OCI-LY7 (cell line): ENCODE measurements around the gene SLIT3.

ENCODE experiments used
- CTCF ChIP-seq: fragments of 200-600 bp; sonication (generic); conservative IDR thresholded peaks from 2 replicates; pipeline ENCODE4 v1.5.1; 2014; ENCODE audit warnings: mild to moderate bottlenecking, antibody characterized with exemption, low read length, moderate library complexity, mixed read lengths
- EZH2phosphoT487 ChIP-seq: fragments of 200-600 bp; sonication (generic); IDR thresholded peaks from 2 replicates; pipeline ENCODE4 v1.6.1; 2018; ENCODE audit warnings: low read depth, borderline replicate concordance, mild to moderate bottlenecking, mixed run types, antibody characterized with exemption, low read length, moderate library complexity, mixed read lengths

DNA sequence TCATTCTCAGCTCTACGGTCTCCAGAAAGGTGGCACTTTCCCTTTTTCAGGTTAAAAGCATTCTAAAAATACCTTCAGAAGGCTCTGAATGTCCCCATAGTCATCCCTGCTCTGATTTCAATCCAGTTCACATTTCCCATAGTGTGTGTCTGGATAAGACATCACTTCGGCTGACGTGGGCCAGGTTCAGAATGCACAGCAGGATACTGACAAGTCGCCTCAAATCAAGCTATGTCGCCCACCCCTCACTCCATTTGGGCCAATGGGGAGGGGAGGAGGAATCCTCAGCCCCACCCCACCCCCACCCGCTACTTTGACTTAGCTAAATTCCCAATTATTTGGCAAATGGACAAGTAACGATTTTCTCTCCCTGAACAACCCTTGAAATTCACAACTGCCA, 148.0 kb downstream of the SLIT3 start:
- TF ChIP-seq CTCF: no peak
- no peak for TF ChIP-seq EZH2phosphoT487
